GM18508 (cell line): Measurements from ENCODE around the gene PRKCE.

ENCODE experiments used
- ATAC-seq: cut with Tn5 transposase; IDR thresholded peaks from one replicate; pipeline ENCODE4 v1.9.1; 2021; ENCODE audit warnings: moderate number of reproducible peaks; ENCODE audit not compliant: insufficient read depth, unreplicated experiment

The PRKCE gene

DNA sequence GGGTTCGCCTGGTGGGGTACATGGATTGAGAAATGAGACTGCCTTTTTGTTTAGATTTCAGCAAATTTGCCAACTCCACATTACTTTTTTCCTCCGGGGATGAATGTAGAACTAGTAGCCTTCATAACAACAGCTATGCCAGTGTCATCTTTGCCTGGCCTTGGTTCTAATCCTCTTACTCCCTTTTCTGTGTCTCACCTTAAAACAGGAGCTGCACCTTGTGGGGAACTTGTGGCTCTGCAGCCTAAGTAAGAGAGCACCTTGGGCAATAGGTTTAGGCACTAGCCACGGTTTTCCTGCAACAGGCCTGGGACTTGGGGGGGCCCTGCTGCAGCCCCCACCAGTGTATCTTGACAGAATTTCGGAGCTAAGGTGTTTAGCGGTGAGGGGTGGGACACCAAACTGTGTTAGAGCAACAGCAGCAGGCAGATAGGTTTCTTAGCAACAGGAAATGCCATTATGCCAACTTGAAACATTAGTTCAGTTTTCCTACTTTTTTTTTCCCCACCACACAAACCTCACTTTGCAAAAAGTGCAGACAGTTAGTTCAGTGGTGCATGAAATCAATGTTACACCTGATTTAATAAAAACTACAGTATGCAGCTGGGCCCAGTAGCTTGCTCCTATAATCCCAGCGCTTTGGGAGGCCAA is 173.7 kb downstream of the PRKCE start:
- no peak for ATAC-seq

DNA sequence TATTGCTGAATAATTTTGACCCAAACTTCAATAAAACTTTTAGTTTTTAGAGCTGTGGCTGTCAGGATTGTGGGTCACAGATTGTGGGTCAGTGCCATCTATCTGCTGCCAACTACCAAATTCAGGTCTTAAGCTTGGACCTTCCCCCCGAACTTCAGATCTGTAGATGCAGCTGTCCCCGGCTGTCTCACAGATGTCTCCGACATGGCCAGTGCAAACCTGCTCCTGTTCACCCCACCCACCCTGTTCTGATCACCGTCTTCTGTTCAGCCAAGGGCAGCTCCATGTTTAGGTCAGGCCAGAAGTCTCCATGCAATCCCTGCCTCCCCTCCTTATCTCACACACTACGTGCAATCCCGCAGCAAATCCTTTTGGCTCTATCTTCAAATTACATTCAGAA is 175.0 kb downstream of the PRKCE start:
- no peak for ATAC-seq

DNA sequence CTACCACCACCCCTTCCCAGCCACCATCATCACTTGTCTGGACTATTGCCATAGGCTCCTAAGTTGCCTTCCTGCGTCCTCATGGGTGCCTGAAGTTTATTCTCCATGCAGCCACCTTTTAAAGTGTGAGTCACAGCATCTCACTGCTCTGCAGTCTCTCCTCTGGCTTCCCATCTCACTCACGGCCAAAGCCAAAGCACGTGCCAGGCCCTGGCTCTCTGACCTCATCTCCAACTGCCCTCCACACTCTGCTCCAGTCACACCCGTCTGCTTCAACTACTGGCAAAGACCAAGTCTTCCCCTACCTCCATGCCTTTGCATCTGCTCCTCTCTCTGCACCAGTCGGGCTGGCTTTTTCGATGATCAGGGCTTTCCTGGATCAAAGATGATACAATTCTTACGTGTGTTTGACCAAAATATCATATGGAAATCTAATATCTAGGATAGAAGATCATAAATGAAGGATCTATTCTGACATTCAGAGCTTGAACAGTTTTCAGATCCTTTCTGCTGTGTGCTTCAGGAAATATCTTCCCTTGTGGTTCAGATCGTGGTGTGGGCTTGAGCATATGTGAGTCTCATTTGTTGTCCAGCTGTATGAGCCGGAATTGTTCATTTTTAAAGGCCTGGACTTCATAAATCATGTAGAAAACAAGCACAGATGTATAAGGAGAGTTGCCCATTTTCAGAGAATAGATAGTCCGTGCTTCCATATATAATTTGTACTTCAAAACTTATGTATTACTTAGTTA is 175.6 kb downstream of the PRKCE start:
- ATAC-seq, result no peak

DNA sequence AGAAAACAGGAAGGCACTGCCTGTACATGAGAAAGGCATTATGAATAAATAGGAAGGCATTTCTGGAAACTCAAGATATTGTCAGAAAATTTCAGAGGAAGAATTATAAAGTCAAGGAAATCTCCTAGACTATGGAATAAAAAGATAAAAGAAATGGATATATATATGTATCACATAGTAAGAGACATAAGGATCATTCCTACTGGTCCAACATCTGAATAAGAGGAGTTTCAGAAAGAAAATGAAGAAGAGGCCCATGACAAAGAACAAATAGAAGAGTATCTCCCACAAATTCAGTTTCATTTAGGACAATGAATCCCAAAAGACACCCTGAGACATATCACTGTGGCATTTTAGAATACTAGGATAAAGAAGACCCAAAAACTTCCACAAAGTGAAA is 178.8 kb downstream of the PRKCE start:
- ATAC-seq, result no peak

DNA sequence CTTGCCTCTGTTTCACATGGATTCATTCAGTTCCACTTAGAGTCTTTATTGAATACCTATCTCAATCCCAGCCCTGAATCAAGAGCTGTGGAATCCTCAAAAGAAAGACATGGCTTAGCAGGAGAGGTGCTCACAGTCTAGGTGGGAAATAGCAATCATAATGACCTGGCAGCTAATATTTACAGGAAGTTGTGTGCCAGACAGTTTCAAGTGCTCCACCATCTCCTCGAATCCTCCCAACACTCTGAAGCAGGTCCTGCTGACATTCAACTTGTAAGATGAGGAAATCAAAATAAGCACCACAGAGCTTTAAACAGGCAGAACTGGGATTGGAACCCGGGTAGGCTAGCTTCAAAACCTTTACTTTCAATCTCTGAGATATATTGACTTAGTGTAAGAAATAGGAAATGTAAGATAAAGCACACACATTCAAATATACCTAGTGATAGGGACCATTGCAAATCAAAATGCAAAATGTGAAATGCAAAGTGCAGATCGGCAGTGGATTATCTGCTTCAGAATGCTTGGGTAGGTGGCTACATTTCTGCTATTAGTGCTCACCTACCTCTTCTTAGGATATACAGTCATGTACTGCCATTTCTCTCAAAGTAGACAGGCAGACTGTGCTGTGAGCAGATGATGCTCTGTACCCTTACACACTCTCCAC is 182.0 kb downstream of the PRKCE start:
- no peak for ATAC-seq

DNA sequence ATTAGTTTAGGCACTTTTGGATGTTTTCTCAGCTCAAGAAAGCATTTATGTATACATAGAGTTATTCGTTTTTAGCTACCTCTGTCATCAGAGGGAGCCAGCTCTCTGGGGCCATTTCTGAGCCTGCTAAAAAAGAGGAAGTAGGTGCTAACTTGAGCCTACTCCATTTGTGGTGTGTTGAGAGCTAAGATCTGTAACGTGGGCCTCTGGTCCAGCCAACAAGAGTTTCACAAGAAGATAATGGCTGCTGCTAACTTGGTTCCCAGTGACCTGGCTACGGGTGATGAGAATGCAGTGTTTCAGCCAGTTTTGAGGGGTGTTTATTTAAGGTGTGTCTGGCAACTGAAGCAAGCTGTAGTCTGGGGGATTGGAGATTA is 182.5 kb downstream of the PRKCE start:
- ATAC-seq, result peak; percentile 59

DNA sequence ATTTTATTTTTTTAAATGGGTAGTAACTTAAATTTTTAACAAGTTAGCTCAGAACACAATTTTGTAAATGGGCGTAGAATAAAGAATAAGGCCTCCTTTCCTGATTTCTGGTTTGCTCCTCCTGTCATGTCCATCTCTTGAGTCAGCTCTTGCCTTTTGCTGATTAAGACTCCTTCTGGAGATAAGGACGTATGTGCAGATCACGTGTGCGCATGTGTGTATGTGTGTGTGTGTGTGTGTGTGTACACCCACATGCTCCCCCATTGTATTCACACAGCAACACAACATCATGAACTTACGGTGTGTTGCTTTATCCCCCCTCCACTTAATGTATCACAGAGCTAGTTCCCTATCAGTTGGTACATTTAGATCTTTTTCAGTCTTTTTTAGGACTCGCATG is 182.9 kb downstream of the PRKCE start:
- no peak for ATAC-seq

DNA sequence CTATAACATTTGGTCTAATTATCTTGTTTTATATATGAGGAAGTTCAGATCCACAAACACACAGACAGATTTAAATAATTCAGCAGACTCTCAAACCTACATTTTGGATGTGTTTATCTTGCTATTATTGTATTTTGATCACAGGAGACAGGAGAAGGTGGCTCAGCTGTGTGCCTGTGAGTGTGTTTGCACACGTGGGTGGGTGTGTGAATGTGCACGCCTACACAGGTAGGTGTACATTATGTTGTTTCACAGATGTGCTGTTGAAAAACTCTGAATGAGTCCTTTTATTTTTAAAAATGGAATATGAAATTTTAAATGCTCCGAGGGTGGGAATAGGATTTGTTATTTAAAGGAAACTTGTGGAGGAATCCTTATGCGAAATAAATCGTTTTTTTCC is 183.4 kb downstream of the PRKCE start:
- ATAC-seq, result no peak

DNA sequence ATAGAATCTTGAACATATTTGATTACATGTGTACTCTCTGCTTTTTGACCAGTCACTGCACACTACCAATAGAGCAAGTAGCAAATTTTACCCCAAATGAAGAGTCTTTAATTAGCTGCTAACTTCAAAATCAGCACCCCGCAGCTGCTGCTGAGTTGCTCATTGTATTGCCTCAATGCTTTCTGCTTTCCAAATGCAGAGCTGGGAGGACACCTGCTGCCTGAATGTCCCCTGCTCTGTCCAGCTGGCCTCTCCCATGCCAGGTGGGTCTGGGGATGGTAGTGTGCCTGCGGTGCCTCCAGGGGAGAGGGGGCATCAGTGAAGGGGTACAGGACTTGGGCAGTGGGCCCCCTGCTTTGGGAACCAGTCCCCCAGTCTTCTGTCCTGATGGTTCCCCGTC is 184.8 kb downstream of the PRKCE start:
- no peak for ATAC-seq

DNA sequence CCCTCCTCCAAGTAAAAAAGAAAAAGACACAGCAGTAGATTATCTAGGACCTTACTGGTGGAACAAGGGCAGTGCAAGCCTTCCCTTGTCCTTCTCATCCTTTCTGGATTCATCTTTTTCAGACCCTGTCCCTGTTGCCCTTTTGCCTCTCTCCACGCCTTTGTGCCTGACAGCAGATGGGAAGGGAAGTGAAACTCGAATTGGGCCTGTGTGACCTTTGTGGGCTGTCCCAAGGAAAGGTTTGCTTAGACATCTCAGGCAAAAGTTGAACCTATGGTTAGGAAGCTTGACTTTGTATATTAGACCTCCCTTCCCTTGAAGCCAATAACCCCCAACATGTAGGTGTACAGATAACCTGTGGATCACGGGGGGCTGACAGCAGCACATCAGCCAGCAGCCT is 185.3 kb downstream of the PRKCE start:
- ATAC-seq, result no peak

DNA sequence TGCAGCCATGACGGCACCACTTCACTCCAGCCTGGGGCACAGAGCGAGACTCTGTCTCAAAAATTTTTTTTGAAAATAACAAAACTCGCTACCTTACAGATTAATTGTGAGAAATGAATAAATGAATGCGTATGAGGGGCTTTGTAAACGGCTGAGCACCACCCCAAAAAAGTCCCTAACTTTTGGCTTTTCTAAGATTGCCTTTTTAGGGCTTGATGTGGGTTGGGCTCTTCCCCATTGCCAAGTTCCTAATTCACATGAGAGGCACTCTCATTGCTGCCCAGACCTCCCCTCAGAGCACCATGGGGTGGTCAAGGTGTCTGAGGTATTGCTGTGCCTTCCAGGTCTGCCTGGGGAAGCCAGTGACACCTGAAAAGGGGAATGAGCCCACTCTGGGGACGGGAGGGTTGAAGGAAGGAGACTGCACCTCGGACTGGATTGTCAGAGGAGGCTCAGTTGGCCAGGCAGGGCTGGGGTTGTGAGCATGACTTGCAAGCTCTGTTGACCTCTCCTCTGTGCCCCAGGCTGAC is 186.4 kb downstream of the PRKCE start:
- no peak for ATAC-seq

DNA sequence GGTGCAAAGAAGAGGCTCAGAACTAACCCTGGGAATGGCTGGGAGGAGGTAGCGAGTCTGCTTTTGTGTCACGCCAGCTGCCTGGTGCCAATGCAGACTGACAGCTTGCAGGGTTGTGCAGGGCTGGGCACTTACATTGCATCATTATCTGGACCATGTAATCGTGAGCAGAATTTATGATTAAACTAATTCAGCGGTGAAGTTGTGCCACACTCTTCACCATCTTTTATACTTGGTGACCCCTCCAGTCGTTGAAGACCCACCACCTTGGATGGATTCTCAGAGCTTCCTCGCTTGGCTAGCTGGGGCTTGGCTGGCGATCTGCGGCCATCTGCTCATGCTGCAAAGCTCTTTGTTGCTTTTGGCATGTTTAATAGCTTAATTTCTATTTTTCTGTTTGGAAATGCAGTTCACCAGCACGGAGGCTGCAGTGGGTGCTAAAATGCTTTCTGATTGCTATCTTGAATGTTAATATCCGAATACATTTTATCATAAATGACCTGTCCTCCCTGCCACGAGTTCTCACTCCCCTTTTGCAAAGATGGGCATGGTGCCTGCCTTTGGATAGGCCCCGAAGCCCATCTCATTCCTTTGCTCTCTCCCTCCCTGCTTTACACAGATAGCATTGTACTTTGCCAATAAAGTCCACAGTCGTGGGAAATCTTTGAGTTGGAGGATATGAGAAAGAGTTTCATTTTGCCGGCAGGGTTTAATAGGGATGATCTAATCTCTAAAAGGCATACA is 188.2 kb downstream of the PRKCE start:
- no peak for ATAC-seq

DNA sequence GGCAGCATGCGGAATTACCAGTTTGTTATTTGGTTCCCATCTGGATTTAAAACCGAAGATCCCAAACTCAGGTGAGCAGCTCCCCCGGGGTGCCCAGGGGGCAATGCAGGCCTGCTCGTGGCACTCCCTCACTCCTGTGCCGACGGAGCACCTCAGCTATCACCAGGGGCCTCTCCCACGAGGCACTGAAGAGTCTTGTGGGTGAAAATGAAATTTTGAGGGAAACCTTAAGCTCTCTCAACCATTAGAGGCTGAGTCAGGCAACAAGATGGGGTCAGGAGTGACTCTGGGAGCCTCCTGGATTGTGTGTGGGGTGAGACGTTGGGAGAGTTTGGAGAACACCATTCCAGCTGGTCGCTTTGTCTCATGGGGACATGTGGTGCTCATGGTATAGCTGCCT is 189.0 kb downstream of the PRKCE start:
- no peak for ATAC-seq

DNA sequence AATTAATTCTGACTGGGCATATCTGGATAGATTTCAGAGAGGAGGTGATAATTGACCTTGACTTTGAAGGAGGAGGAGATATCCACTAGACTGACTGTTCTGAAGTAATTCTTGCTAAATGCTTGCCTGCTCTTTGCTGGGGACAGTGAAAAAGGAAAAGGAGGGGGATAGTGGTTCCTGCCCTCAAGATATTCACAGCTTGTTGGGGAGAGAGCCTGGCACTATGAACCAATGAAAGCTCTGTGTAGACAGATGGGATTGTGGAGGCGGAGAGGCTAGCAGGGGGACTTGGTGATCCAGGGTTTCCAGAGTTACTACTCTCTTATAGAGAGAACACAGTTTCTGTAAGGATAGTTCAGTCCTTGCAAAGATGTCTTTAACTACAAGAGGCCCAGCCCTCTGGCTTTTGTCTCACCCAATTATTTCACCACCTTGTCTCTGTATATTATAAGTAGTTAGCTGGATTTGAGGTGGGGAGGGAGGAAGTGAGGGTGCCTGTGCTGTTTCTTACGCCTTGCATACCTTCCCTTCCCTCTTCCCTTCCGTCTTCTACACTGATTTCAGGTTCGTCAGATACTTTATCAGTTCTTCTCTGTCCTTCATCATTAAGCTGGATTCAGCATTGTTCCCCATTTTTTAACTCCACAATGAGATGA is 190.4 kb downstream of the PRKCE start:
- no peak for ATAC-seq

DNA sequence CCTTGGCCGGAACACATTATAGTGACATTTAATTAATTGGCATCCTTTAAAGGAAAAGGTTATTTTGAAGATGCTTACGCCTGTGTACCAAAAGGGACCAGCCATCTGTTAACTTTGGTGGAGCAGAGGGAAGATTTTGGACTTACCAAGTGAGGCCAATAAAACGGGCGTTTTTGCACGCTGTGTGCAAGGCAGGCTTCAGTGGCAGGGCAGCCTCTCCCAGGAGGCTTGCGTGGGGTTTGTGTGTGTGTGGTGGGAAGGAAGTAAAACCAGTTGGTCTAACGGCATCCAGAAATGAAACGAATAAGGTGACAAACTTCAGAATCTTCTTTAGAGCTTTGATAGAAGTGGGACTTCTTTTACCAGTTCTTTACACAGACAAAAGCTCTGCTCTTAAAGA is 191.7 kb downstream of the PRKCE start:
- ATAC-seq, result no peak

DNA sequence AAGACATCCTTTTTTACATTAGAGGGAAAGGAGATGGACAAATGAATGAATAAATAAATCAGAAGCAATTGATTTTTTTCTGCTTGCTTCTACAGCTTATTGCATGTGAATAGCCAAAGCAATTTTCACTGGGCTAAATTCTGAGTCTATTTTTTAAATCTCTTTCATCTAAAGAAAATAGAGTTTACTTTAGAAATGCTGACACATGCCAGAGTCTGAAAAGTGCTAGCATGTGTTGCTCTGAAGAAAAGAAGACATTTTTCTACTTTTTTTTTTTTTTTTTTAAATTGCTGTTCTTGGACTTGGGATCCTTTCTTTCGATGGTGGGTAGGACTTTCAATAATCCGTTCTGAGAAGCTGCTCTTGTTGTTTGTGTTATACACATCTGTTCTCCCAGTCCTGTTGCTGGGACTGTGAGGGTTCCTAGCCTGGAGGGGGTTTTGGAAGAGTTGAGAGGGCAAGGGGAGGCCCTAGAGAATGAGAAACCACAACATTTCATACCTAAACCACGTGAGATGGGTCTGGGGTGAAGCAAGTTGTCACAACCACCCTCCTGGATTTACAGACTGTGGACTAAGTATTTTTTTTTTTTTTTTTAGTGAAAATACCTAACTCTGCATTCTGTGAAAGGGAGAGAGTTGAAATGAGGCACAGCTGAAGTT is 193.5 kb downstream of the PRKCE start:
- ATAC-seq, result no peak

DNA sequence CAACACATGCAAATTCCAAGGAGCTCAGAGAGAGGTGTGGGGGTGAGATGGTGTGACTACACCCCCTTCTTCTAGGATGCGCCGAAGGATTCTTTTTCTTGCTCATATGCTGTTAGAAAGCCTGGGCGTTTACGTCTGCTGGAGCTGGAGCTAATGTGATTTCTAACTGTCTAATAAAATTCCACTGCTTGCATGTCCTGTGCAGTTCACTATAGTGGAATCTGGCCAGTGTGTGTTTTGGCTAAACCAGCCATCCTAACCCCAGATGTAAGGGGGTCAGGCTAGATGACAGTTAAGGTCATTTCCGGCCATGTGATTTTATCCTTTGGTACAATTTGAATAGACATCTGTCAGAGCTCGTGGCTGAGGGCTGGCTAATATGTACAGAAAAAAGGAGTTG is 194.1 kb downstream of the PRKCE start:
- ATAC-seq, result no peak

DNA sequence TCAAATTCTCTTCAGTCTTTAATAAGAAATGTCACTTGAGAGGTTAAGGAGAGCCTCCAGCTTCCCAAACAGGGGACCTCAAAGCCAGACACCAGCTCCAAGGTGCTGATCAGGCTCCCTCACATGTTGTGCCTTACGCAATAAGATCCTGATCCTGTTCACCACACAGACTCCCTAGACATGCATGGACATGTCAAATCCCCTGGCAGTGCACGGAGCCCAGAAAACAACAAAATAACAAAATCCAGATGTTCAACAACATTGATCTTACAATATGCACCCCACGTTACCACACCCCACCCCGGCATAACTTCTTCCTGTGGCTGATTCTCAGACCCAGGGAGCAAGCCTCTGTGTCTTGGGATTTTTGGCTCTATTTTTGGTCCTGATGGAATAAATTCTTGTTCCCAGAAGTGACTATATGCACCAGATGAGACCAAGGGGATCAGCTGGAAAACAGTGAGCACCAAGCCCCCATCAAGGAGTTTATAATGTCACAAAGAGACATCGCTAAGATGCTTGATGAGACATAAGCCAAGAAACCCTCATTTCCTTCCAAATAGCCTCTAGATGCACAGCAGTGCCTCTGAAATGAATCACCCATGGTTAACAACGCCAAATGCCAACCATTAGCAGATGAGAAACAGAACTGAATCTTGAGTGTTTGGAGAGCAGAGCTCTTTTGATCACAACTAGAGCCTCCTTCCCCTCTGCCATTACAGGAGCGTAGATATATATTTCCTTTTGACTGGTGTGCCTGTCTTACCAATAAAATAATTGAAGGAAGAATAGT is 198.2 kb downstream of the PRKCE start:
- ATAC-seq, result no peak

DNA sequence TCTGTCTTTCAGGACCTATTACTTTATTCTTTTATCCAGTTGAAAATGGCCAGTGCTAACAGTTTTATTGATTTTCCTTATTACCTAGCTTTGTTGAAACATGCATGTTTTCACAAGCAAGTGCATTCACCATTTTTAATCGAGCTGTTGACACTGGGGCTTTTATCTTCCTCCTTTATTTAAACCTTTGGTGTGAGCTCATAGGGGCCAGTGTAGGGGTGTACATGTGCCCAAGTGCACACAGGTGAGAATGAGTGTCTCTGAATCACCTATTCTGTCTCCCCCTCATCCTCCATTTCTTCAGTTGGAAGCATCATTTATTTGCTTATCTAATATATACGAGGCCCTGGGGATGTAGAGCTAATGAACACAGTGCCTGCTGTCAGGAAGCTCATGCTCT is 199.1 kb downstream of the PRKCE start:
- no peak for ATAC-seq
